HCEC 1CT (cell line): ENCODE data around the gene HELZ.
A peak's percentile ranks its signal among the peaks of the same experiment; 100 is the strongest.
"Not testable (repeated sequence)": the region's sequence is repeated elsewhere in the genome, so short reads cannot be mapped to it uniquely, and the experiment has no call there.

Source experiments
- DNase-seq: peaks from one replicate; pipeline ENCODE4 v3.0.0-alpha.2; 2017

HELZ gene

DNA sequence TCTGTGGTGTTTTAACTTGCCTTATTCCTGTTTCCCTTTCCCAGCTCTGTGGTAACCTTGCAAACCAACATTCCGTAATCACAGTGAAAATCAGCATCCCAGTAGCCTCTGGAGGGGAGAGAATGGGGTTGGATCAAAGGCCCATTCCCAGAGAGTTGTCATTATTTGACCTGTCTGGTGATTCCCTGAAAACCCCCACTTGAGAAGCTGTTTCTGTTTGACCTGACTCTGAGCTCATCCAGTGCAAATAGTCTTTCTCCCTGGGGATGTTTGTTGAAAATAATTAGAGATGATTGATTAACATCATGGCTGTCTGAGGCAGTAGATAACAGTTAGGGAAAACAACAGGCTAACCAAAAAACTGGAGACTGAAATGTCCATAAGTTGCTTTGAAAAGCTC, 197.6 kb downstream of the HELZ start:
- DNase-seq: no peak

DNA sequence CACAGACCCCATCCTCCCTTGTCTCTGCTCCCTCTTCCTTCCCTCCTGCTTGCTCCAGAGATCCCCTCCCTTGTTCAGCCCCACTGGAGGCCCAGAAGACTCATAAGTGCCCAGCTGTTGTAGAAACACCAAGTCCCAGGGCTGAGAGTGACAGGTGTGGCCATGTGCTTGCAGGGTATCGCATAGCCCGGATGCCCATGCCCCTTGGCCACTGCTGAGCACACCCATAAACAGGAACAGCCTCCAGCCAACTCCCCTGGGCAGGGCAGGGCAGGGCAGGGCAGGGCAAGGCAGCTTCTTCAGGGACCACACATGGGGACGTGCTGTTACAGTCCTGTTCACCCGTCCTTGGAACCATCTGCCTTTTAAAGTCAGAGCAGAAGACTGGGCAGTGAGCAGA, 198.6 kb downstream of the HELZ start:
- no peak for DNase-seq

DNA sequence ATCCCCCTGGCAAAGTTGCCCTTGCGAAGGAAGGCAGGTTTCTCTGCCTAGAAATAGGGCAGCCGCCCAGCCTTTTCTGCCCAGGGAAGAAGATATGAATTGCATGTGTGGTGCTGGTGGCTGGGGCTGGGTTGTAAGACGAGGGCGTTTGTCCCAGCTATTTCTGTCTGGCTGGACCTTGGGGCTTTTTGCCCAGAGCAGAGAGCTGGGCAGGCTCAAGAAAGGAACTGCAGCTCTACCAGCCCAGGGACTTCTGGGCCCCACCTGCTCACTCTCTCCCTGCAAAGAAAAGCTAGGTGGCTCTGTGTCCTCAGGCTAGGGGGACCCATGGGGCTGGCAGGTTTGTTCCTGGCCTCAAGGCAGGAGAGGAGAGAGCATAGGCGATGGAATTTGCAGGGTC, 200.1 kb downstream of the HELZ start:
- no peak for DNase-seq

DNA sequence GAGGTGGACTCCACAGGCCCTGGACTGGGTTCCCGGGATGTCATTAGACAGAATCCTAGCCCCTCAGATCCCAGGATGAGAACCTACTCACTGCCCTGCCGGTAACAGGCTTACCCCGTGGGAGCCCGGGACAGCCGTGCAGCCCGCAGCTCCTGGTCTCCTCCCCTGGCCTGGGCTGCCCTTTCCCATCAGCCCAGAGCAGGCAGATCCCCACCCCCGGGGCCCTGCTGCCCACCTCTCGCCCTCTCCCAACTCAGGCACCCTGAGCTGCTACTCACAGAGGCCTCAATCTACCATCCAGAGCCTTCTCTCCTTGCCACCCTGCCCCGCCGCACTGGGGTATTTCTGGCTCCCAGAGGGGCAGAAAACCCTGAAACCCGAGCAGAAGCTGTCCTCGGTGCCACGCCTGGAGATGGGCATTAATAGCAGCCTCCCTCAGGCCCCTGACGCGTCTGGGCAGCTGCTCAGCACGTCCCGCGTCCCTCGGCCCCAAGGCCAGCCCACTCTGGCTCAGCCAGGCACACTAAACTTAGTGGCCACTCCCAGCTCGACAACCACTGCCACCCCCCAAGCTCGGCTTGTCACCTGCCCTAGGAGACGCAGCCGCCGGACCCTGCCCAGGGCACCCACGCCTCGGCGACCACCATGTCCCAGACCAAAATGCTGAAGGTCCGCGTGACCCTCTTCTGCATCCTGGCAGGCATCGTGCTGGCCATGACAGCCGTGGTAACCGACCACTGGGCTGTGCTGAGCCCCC, 200.8 kb downstream of the HELZ start, which contains the start of gene CACNG1:
TSS of gene CACNG1 (plus strand) at position 539 of the 757 bp plus-strand sequence. CDS start at position 646, 107 bp downstream.
- DNase-seq: no peak

DNA sequence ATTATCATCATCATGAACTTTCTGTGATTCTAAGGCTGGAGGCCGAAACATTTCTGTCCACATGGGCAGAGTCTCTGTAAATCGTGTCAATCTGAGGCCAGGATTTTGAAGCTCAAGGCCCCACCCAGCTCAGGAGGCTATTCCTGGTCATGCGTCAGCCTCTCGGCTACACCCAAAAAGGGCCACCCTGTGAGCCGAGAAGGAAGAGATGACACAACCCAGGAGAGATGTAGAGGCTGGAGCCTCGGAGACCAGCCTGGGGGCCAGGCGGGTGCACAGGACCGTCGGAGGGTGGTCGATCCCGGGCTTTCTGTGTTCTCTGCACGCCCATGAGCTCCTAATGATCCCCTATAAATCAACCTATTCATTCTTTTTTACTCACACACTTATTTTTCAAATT, 201.7 kb downstream of the HELZ start:
- no peak for DNase-seq

DNA sequence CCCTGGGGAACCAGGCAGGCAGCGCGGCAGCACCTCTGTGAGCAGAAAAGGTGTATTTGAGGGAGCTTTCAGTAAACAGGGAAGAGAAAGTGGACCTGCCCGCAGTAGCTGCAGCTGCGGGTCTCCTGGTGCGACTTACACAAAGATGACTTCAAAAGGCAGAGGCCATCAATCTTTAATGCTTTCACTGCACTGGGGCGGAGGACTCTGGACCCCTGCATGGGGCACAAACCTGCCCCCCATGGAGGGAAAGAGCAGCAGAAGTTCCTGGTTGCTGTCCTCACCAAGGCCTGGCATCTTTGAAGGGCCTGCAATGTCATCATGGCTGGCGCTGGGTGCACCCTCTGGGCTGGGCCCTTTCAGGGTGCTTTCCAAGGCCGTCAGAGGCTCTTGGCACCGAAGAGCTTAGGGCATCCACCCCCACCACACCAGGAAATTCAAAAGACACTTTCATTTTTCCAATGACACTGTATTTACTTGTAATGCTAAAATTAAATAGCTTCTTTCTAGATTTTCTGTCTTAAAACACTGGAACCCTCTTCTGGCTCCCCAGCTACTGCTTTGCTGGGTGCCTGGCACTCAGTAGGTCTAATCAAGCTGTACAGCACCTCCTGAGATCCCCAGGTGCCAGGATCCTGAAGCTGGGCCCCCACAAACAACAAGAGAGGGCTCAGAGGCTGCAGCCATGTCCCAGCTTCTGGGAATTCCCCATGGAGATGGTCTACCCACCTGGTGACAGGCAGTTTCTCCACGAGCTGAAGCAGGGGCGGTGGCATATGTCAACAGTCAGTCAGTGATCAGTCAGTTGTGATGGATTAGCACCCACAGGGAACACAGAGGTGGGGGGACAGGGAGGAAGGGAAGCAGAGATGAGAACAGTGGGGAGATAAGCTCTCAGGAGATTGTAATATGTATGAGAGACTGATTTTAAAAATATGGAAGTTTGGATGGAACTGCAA, 202.8 kb downstream of the HELZ start:
- no peak for DNase-seq

DNA sequence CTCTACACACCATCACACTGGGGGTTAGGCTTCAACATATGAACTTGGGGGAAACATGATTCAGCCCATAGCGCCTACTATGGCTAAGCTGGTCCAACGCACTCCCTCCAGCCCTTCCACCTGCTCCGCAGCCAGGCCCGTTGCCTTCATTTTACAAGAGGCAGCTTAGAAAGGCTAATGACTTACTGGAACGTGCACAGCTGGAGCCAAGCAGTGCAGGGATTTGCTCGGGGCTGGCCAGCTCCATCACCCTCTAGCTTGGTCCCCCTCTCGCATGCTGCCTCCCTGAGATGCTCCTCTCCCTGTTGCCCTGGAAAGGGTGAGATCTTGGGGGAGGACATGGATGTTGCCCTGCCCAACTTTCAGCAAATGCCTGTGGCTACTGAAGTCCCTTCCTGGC, 203.5 kb downstream of the HELZ start:
- DNase-seq: no peak

DNA sequence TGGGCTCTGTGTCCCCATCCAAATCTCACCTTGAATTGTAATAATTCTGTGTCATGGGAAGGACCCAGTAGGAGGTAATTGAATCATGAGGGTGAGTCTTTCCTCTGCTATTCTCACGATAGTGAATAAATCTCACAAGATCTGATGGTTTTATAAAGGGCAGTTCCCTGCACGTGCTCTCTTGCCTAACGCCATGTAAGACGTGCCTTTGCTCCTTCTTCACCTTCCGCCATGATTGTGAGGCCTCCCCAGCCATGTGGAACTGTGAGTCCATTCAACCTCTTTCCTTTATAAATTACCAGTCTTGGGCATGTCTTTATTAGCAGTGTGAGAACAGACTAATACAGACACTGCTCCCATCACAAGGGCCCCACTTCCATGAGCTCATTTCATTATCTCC, 203.9 kb downstream of the HELZ start:
- not testable (repeated sequence) for DNase-seq

DNA sequence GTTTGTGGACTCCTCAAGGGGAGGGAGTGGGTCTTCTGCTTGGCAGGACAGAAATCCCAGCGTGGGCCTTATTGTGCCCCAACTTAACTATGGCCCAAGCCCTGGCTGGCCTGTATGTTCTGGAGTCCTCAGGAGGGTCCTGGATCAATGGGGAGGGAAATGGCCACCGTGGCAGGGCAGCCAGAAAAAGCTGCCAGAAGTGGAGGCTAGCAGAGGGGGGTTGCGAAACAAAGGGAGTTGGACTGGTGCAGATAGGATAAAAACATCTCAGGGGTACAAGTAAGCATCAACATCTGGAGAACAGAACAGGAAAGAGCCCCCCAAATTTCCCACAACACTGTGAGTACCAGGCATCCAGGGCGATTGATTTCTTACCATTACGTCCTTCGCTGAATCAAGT, 204.3 kb downstream of the HELZ start:
- no peak for DNase-seq

DNA sequence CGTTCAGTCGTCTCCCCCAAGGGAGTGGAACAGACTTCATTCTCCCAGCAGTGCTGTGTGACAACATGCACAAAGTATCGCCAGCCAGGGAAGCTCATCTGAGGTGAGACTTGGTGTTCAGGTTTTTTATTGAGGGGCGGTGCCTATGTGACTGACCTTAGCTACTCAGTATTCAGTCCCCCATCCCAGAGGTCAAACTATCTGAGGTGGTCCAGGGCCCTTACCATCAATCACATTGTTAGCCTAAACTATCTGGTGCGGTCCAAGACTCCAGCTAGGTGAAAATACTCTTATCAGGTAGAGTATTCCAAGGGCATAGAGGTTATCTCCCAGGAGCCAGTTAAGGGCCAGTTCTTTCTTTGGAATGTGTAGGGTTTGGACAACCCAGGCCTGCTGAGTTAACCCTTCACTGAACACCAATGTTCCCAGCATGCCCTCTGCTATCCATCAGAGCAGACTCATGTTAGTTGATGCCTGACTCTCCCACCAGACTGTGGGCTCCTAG, 206.1 kb downstream of the HELZ start:
- no peak for DNase-seq

DNA sequence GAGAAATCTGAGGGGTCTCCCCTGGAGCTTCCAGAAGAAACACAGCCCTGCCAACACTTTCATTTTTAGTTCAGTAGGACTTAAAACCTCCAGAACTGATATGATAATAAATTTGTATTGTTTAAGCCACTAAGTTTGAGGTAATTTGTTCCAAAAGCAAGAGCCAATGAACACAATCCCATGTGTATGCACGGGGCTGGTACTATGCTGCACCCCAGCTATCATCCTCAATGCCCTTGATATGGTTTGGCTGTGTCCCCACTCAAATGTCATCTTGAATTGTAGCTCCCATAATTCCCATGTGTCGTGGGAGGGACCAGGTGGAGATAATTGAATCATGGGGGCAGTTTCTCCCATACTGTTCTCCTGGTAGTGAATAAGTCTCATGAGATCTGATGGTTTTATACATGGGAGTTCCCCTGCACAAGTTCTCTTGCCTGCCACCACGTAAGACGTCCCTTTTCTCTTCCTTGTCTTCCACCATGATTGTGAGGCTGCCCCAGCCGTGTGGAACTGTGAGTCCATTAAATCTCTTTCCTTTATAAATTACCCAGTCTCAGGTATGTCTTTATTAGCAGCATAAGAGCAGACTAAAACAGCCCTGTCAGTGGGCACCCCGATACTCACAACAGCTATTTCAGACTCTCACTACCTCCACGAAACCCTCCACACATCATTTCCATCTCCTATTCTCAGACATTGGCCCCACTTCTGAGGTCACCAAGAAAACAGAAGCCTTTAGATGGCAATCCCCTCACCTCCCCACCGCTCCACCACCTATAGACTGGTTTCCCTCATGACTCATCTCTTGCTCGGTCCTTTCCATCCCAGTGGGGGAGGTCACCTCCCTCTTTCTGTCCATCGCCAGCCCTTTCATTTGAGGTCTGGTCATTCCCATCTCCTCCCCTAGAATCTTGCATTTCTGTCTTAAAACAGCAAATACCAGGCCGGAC, 209.6 kb downstream of the HELZ start:
- no peak for DNase-seq

DNA sequence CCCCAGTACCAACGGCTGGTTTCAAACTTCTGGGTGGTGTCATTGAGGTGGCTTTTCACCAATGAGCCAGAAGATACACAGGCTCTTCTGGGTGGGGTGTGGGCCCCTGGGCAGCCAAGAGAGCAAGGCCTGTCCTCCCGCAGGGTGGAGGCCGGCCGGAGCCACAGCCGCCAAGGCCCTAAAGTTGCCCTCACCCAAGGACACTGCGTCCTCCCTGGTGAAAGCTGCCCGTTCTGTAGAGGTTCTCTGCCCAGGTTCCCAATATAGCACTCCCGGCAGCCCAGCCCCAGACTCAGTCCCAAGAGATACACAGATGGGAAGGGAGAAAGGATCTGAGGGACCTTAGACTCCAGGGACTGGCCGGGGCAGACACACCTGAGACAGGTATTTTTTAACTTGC, 211.4 kb downstream of the HELZ start:
- no peak for DNase-seq

DNA sequence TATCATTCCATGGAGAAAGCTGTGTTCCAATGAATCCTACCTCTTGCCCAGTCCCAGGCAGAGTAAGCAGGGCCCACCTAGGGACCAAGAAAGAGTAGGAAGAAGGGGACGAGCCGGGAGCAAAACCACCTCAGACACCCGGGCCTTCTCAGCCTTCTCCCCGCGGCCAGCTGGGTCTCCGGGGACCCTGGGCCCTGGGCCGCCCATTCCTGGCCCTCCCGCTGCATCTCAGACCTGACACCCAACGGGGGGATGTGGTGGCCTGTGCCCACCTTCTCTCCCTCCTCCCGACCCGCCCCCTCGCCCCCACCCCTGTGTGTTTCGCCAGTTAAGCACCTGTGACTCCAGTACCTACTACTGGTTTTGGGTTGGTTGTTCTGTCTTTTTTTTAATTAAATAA, 212.0 kb downstream of the HELZ start:
- no peak for DNase-seq

DNA sequence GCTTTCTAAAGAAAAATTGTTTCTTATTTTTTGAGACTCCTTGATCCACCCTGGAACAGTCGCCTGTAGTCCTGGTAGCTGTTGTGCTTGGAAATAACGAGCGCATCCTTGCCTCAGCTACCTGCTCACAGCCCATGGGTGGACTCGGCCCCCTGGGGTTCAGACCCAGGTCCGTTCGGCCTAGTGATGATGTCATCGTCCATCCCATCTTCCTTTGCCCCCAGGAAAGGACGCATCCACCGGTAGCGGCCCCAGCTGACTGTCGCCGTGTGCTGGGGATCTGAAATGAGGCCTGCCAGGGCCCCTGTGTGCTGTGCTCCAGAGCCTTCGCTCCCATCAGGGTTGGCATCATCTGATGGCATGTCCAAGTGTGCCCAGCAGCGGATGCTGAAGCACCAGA, 212.6 kb downstream of the HELZ start:
- DNase-seq: no peak

DNA sequence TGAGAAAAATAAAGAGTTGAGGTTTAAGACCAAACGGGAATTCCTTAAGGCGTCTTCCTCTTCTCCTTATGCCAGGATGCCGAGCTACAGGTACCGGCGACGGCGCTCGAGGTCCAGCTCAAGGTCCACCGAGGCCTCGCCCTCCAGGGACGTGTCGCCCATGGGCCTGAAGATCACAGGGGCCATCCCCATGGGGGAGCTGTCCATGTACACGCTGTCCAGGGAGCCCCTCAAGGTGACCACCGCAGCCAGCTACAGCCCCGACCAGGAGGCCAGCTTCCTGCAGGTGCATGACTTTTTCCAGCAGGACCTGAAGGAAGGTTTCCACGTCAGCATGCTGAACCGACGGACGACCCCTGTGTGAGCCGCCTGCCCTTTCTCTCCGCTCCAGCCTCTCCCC, 214.4 kb downstream of the HELZ start:
- DNase-seq: no peak

DNA sequence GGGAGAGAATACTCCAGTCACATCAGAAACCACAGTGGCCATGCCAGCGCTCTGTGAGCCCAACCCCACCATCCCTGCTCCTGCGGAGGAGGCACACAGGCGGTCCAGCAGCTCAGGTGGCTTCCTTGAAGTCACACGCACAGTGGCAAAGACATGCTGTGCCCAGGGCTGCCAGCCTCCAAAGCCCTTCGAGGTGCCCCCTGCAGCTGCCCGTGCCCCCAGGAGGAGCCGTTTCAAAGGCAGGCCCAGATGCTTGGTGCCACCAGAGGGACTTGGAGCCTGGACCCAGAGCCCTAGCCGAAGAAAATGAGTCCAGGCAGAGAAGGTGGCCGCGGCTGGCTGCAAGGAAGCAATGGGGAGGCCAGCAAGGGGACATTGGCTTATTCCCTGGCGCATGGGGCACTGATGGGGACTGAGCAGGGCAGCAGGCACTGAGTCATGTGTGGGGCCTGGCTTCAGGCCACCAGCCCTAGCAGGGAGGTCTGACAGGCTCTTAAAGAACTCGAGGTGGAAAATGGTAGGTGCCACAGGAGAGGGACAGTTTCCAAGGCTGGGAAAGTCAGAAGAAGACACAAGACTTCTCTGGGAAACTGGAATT, 217.9 kb downstream of the HELZ start:
- DNase-seq: peak; percentile 13

DNA sequence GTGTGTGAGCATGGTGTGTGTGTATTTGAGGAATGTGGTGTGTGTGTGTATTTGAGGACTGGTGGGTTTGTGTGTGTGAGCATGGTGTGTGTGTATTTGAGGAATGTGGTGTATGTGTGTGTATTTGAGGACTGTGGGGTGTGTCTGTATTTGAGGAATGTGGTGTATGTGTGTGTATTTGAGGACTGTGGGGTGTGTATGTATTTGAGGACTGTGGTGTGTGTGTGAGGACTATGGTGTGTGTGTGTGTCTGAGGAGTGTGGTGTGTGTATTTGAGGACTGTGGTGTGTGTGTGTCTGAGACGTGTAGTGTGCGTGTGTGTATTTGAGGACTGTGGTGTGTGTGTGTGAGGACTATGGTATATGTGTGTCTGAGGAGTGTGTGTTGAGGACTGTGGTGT, 218.7 kb downstream of the HELZ start:
- DNase-seq: no peak

DNA sequence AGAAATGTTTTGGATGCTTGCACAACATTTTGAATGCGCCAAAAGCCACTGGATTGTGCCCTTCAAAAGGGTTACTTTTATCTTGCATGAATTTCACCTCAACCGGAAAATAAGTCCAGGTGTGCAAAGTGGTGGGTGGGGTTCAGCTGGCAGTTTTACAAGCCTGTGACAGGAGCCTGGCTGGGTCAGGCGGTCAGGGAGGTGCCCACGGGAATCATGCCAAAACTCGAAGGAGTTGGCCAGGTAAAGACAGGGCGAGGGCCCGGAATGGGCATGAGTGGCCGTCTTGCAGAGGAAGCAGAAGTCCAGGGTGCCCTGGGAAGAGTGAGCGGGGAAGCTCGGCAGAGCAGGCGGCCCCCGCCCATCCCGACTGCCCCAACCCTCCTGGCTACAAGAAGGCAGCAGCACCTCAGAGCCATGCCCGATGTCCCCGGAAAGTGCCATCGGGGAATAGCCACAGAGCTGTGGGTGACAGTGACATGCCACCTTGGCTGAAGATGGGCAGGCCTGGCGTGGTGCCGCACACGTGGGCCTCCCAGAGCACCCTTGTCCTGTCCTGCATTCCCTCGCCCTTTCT, 219.7 kb downstream of the HELZ start:
- no peak for DNase-seq

DNA sequence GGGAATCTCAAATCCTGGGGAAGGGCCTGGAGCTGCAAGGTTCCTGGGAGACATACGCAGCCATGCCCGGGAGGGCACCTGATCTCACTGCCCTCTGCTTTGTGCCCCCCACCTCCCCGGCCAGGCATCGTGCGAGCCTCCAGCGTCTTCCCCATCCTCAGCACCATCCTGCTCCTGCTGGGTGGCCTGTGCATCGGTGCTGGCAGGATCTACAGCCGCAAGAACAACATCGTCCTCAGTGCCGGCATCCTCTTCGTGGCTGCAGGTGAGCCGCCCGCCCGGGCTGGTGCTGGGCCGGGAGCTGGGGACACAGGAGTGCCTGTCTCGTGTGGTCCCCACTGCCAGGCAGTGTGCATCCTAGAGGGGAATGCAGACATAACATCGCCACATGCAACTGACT, 220.3 kb downstream of the HELZ start:
- no peak for DNase-seq

DNA sequence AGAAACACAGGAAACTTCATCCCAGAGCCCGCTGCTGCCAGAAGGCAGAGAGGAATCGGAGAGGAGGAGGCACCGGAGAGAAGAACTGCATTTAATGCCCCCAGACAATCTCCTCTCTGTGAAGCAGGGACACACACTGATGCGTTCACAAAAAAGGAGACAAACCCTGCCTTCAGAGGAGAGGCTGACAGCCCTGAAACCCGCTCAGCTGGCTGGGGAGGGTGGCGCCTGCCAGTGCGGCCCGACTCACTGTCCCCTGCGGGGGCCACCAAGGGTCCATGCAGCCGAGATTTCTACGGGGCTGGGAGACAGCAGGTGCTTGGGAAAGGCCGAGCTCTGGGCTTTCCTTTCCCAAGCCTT, 222.6 kb downstream of the HELZ start:
- no peak for DNase-seq

DNA sequence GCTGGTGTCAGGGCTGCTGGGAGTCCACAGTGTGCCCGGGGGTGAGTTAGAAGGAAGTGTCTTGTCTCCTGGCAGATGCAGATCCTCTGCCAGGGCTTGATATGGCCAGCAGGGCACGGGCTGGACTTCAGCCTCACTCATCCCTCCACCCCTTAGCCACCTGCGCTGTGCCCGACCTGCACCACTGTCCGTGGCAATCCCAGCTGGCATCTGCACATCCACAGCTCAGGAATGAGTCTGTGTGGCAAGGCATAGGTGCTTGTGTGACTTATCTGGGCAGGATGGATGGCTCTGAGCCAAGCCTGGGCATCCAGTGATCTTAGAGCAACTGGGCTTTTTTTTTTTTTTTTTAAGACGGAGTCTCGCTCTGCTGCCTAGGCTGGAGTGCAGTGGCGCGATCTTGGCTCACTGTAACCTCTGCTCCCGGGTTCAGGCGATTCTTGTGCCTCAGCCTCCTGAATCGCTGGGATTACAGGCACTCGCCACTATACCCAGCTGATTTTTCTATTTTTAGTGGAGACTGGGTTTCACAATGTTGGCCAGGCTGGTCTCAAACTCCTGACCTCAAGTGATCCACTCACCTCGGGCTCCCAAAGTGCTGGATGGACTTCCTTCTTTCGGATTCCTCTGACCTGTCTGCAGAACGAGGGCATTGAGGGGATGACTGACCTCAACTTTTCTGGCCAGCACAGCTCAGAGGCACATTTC, 223.1 kb downstream of the HELZ start:
- no peak for DNase-seq
